Measurements from ENCODE around the gene SIRPD. TPM values are rescaled to one million over a fixed set of nuclear protein-coding genes. Genes with fewer than 3 reads are reported as not detected.

The SIRPD gene
- total and polyA plus RNA-seq, 2 donors (not counting 1 experiment from before 2014, with no cell fraction given), result not detected

GRCh38 chr20:1491860-1492642 lies 65.5 kb downstream of the SIRPD start:
- H3K79me2 ChIP-seq (ENCODE audit: control insufficient read depth, insufficient read depth, low read length), result no peaks in the 10 kb centered on the region
- CTCF ChIA-PET, result interaction anchor here (1.0 to 4.2 kb wide), 2 partner anchors 11 to 963 kb away, joined by 3 to 31 read pairs; no protein-coding TSS in a partner anchor
- H3K27me3 ChIP-seq (replicated peaks in 1 of 4; ENCODE audit: control extremely low read depth in 1 of 4, control insufficient read depth in 3 of 4, insufficient read depth in 4 of 4, low read length in 3 of 4), result no peaks in the 10 kb centered on the region
- Mint-ChIP-seq H3K9me3 (ENCODE audit: insufficient read depth) (no peaks in the 10 kb centered on the region), H3K4me3 (no peak overlapping the region), H3K27ac (peak overlapping the region; percentile 3), H3K4me1 (peaks cover 44% of the 10 kb centered on the region), H3K27me3 (peaks cover 10% of the 10 kb centered on the region)
- peaks cover 0 to 4% (median 0%) of the 10 kb centered on the region in 3 donors for H3K9me3 ChIP-seq (ENCODE audit: control extremely low read depth in 1 of 3, control insufficient read depth in 2 of 3, insufficient read depth in 1 of 3, low read length in 2 of 3)
- intact Hi-C loops (cut with micrococcal nuclease), result no loop called here
- H3K9ac ChIP-seq (ENCODE audit: low read length), result peak overlapping the region; percentile 0
- no peak overlapping the region for H3K4me3 ChIP-seq (ENCODE audit: control extremely low read depth in 1 of 5, extremely low read depth in 1 of 5, insufficient read depth in 1 of 5, low read depth in 2 of 5, low read length in 4 of 5)
- ATAC-seq (ENCODE audit: low read depth) (no peak), DNase-seq (peak; percentile 24)
- no peaks in the 10 kb centered on the region for H4K20me1 ChIP-seq (ENCODE audit: control insufficient read depth, insufficient read depth, low read length, poor library complexity, severe bottlenecking)
- H3K27ac ChIP-seq (ENCODE audit: low read length in 2 of 2), result peak overlapping the region in 1 of 2 donors; percentile 3
- 0% methylated on average over 1 of the region's 2 CpGs for WGBS (ENCODE audit: insufficient coverage)
- POLR2A ChIA-PET, result no interaction called here
- H2AFZ ChIP-seq (ENCODE audit: insufficient read depth, low read depth, low read length, poor library complexity, severe bottlenecking), result no peak overlapping the region
- peaks cover 37 to 38% of the 10 kb centered on the region in 2 donors for H3K4me1 ChIP-seq (ENCODE audit: control insufficient read depth in 2 of 2, insufficient read depth in 2 of 2, low read length in 2 of 2)
- no peaks in the 10 kb centered on the region for H3K36me3 ChIP-seq (replicated peaks in 1 of 2; ENCODE audit: control extremely low read depth in 1 of 2, control insufficient read depth in 1 of 2, extremely low read depth in 1 of 2, insufficient read depth in 2 of 2, low read length in 1 of 2)
- peak overlapping the region; percentile 36 for H3K4me2 ChIP-seq (replicated peaks; ENCODE audit: low read depth, low read length, poor library complexity, severe bottlenecking)
- TF ChIP-seq CTCF (IDR thresholded peaks at IDR 0.05) (no peak), EZH2 (IDR thresholded peaks at IDR 0.05; ENCODE audit: borderline replicate concordance, insufficient read depth, low read depth, low read length, poor library complexity, severe bottlenecking) (no peak)

DNA sequence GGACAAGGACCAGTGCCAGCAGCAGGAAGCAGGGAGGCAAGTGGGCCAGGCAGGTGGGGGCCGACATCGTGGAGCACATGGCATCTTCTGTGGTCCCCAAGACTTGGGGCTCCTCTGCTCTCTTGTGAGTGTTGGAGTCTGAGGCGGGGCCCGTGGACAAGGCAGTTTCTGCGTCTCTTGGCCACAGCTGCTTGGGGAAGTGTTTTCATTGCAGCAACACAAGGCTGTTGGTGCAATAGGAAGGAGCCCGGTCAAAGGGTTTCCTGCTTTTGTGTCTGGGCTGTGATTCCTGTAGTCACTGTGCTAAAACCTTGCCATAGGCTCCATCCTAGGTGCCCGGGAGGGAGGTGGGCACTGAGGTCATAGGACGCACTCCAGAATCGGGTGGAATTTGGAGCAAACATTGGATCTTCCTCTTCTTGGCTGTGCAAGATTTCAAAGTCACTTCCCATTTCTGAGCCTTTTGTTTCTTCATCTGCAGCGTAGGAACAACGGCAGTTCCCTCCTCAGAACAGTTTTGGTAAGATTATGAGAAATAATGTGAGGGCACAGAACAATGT lies 66.1 kb downstream of the SIRPD start, which contains the start of gene SIRPB2:
Gene SIRPB2, minus strand, starts transcription at position 140 of the 560 bp plus-strand sequence. Its CDS starts 61 bp downstream, at position 79.
- 18% methylated on average over 9 of the region's 11 CpGs for WGBS (ENCODE audit: insufficient coverage)
- intact Hi-C loops (cut with micrococcal nuclease), result no loop called here
- TF ChIP-seq CTCF (IDR thresholded peaks at IDR 0.05) (no peak), EZH2 (IDR thresholded peaks at IDR 0.05; ENCODE audit: borderline replicate concordance, insufficient read depth, low read depth, low read length, poor library complexity, severe bottlenecking) (no peak)
- CTCF ChIA-PET, result interaction anchor here (0.9 to 2.4 kb wide), 2 partner anchors 18 to 23 kb away, joined by 3 to 7 read pairs; no protein-coding TSS in a partner anchor
- no peaks in the 10 kb centered on the region for H3K27me3 ChIP-seq (replicated peaks in 1 of 4; ENCODE audit: control extremely low read depth in 1 of 4, control insufficient read depth in 3 of 4, insufficient read depth in 4 of 4, low read length in 3 of 4)
- Mint-ChIP-seq H3K4me1 (peaks cover 44% of the 10 kb centered on the region), H3K9me3 (ENCODE audit: insufficient read depth) (no peaks in the 10 kb centered on the region), H3K4me3 (no peak within 1 kb of the TSS), H3K27me3 (peaks cover 13% of the 10 kb centered on the region), H3K27ac (peak within 1 kb of the TSS; percentile 3)
- ATAC-seq (ENCODE audit: low read depth), result no peak
- H3K4me2 ChIP-seq (replicated peaks; ENCODE audit: low read depth, low read length, poor library complexity, severe bottlenecking), result peak within 1 kb of the TSS; percentile 36
- POLR2A ChIA-PET, result no interaction called here
- H3K79me2 ChIP-seq (ENCODE audit: control insufficient read depth, insufficient read depth, low read length), result no peaks in the 10 kb centered on the region
- no peak for DNase-seq
- peaks cover 0 to 4% (median 0%) of the 10 kb centered on the region in 3 donors for H3K9me3 ChIP-seq (ENCODE audit: control extremely low read depth in 1 of 3, control insufficient read depth in 2 of 3, insufficient read depth in 1 of 3, low read length in 2 of 3)
- no peaks in the 10 kb centered on the region for H4K20me1 ChIP-seq (ENCODE audit: control insufficient read depth, insufficient read depth, low read length, poor library complexity, severe bottlenecking)
- peak within 1 kb of the TSS; percentile 0 for H3K9ac ChIP-seq (ENCODE audit: low read length)
- peak within 1 kb of the TSS in 1 of 2 donors; percentile 3 for H3K27ac ChIP-seq (ENCODE audit: low read length in 2 of 2)
- peak within 1 kb of the TSS in 1 of 5 experiments; percentile 78 for H3K4me3 ChIP-seq (ENCODE audit: control extremely low read depth in 1 of 5, extremely low read depth in 1 of 5, insufficient read depth in 1 of 5, low read depth in 2 of 5, low read length in 4 of 5)
- peaks cover 37 to 38% of the 10 kb centered on the region in 2 donors for H3K4me1 ChIP-seq (ENCODE audit: control insufficient read depth in 2 of 2, insufficient read depth in 2 of 2, low read length in 2 of 2)
- H2AFZ ChIP-seq (ENCODE audit: insufficient read depth, low read depth, low read length, poor library complexity, severe bottlenecking), result peak within 1 kb of the TSS; percentile 70
- no peaks in the 10 kb centered on the region for H3K36me3 ChIP-seq (replicated peaks in 1 of 2; ENCODE audit: control extremely low read depth in 1 of 2, control insufficient read depth in 1 of 2, extremely low read depth in 1 of 2, insufficient read depth in 2 of 2, low read length in 1 of 2)
